ENCODE results near the gene PASK. TPM values are rescaled to one million over a fixed set of nuclear protein-coding genes. Genes with fewer than 3 reads are reported as not detected.

The PASK gene
- total RNA-seq, 1 donor: 21.9 TPM

- no peak for TF ChIP-seq CTCF (IDR thresholded peaks at IDR 0.05; ENCODE audit: insufficient read depth, low read length)
- H3K4me3 ChIP-seq (ENCODE audit: low read depth, low read length): no peak overlapping the region
- DNase-seq (ENCODE audit: low read depth): no peak
These were observed 8.0 kb downstream of the PASK start for GRCh38 chr2:241141214-241141770.

GRCh38 chr2:241140445-241140840, 8.8 kb downstream of the PASK start:
- no peak for DNase-seq (ENCODE audit: low read depth)
- no peak for TF ChIP-seq CTCF (IDR thresholded peaks at IDR 0.05; ENCODE audit: insufficient read depth, low read length)
- no peak overlapping the region for H3K4me3 ChIP-seq (ENCODE audit: low read depth, low read length)

- no peak for TF ChIP-seq CTCF (IDR thresholded peaks at IDR 0.05; ENCODE audit: insufficient read depth, low read length)
- H3K4me3 ChIP-seq (ENCODE audit: low read depth, low read length): no peak overlapping the region
- no peak for DNase-seq (ENCODE audit: low read depth)
These were observed 9.5 kb downstream of the PASK start for GRCh38 chr2:241139531-241140444.

GRCh38 chr2:241138471-241138870, 10.8 kb downstream of the PASK start:
- H3K4me3 ChIP-seq (ENCODE audit: low read depth, low read length): no peak overlapping the region
- TF ChIP-seq CTCF (IDR thresholded peaks at IDR 0.05; ENCODE audit: insufficient read depth, low read length): no peak
- DNase-seq (ENCODE audit: low read depth): no peak

- no peak for DNase-seq (ENCODE audit: low read depth)
- H3K4me3 ChIP-seq (ENCODE audit: low read depth, low read length): no peak overlapping the region
- no peak for TF ChIP-seq CTCF (IDR thresholded peaks at IDR 0.05; ENCODE audit: insufficient read depth, low read length)
These were observed 11.7 kb downstream of the PASK start for GRCh38 chr2:241137276-241138190.

- no peak overlapping the region for H3K4me3 ChIP-seq (ENCODE audit: low read depth, low read length)
- no peak for DNase-seq (ENCODE audit: low read depth)
- TF ChIP-seq CTCF (IDR thresholded peaks at IDR 0.05; ENCODE audit: insufficient read depth, low read length): no peak
These were observed 12.5 kb downstream of the PASK start for GRCh38 chr2:241136661-241137260.
